HCT116 (cell line): Measurements from ENCODE around the gene RNFT1.
"Not testable (repeated sequence)": the region's sequence is repeated elsewhere in the genome, so short reads cannot be mapped to it uniquely, and the experiment has no call there.

Source experiments
- EGR1 ChIP-seq: IDR thresholded peaks from 2 replicates; pipeline ENCODE4 v1.6.1; 2012; ENCODE audit warnings: low read depth
- EZH2phosphoT487 ChIP-seq: fragments of 200-600 bp; IDR thresholded peaks from 2 replicates; pipeline ENCODE4 v1.6.1; 2018; ENCODE audit warnings: antibody characterized with exemption, borderline replicate concordance
- POLR2A ChIP-seq: IDR thresholded peaks from 2 replicates; pipeline ENCODE4 v1.7.0; 2011; ENCODE audit warnings: borderline replicate concordance; ENCODE audit not compliant: insufficient read depth, insufficient read length; ENCODE audit errors: extremely low read depth
- SIN3A ChIP-seq: IDR thresholded peaks from 2 replicates; pipeline ENCODE4 v1.6.1; 2012; ENCODE audit warnings: low read depth
- SRF ChIP-seq: IDR thresholded peaks from 2 replicates; pipeline ENCODE4 v1.6.1; 2012; ENCODE audit warnings: low read depth
- ZFX ChIP-seq: fragments of 450-650 bp; IDR thresholded peaks from 2 replicates; pipeline ENCODE4 v1.6.1; 2017
- TF ChIP-seq, protein P1 (sequence below), 3 experiments: fragments of 200-600 bp in 1 of 3; sonication (generic) in 1 of 3; IDR thresholded peaks in 2 of 3; conservative IDR thresholded peaks in 1 of 3; 2 replicates each; pipeline ENCODE4 v1.5.1; 2012 to 2017; ENCODE audit warnings: low read depth in 2 of 3, low read length in 2 of 3, antibody characterized with exemption in 1 of 3, borderline replicate concordance in 1 of 3, control low read depth in 1 of 3, mild to moderate bottlenecking in 1 of 3, mixed read lengths in 1 of 3, mixed run types in 1 of 3, moderate library complexity in 1 of 3; ENCODE audit not compliant: insufficient read depth in 1 of 3
- TF ChIP-seq, protein P2 (sequence below): IDR thresholded peaks from 2 replicates; pipeline ENCODE4 v1.6.1; 2011; ENCODE audit warnings: mild to moderate bottlenecking, low read length, moderate library complexity; ENCODE audit not compliant: insufficient replicate concordance; ENCODE audit errors: extremely low read depth
- TF ChIP-seq, protein P3 (sequence below): IDR thresholded peaks from 2 replicates; pipeline ENCODE4 v1.6.1; 2012

DNA sequence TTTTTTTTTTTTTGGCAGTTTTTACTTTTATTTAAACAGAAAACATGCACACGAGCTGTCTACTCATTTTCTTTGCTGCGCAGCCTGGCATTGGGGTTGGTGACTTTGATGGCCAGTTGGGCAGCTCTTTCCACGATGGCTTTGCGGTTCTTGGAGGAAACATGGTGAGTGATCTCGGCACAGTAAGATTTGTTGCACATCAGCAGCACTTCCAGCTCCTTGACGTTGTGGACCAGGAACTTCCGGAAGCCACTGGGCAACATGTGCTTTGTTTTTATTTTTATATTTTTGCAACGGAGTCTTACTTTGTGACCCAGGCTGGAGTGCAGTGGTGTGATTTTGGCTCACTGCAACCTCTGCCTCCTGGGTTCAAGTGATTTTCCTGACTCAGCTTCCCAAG is 8.9 kb upstream of the RNFT1 start:
- TF ChIP-seq, protein P1, sequence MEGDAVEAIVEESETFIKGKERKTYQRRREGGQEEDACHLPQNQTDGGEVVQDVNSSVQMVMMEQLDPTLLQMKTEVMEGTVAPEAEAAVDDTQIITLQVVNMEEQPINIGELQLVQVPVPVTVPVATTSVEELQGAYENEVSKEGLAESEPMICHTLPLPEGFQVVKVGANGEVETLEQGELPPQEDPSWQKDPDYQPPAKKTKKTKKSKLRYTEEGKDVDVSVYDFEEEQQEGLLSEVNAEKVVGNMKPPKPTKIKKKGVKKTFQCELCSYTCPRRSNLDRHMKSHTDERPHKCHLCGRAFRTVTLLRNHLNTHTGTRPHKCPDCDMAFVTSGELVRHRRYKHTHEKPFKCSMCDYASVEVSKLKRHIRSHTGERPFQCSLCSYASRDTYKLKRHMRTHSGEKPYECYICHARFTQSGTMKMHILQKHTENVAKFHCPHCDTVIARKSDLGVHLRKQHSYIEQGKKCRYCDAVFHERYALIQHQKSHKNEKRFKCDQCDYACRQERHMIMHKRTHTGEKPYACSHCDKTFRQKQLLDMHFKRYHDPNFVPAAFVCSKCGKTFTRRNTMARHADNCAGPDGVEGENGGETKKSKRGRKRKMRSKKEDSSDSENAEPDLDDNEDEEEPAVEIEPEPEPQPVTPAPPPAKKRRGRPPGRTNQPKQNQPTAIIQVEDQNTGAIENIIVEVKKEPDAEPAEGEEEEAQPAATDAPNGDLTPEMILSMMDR (IDR thresholded peaks at IDR 0.05 in 2 of 3, conservative IDR thresholded peaks at IDR 0.05 in 1 of 3; ENCODE audit: borderline replicate concordance in 1 of 3, insufficient read depth in 1 of 3, low read depth in 2 of 3, low read length in 2 of 3), result not testable (repeated sequence)
- not testable (repeated sequence) for TF ChIP-seq SRF, POLR2A, EGR1, ZFX, EZH2phosphoT487, SIN3A
- TF ChIP-seq, protein P2, sequence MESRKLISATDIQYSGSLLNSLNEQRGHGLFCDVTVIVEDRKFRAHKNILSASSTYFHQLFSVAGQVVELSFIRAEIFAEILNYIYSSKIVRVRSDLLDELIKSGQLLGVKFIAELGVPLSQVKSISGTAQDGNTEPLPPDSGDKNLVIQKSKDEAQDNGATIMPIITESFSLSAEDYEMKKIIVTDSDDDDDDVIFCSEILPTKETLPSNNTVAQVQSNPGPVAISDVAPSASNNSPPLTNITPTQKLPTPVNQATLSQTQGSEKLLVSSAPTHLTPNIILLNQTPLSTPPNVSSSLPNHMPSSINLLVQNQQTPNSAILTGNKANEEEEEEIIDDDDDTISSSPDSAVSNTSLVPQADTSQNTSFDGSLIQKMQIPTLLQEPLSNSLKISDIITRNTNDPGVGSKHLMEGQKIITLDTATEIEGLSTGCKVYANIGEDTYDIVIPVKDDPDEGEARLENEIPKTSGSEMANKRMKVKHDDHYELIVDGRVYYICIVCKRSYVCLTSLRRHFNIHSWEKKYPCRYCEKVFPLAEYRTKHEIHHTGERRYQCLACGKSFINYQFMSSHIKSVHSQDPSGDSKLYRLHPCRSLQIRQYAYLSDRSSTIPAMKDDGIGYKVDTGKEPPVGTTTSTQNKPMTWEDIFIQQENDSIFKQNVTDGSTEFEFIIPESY, result not testable (repeated sequence)
- TF ChIP-seq, protein P3, sequence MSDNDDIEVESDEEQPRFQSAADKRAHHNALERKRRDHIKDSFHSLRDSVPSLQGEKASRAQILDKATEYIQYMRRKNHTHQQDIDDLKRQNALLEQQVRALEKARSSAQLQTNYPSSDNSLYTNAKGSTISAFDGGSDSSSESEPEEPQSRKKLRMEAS, result not testable (repeated sequence)
